Cardiac muscle cell (in vitro differentiated cells and primary cell): ENCODE data around the gene CYP46A1. TPM values are rescaled to one million over a fixed set of nuclear protein-coding genes. Genes with fewer than 3 reads are reported as not detected.

ENCODE experiments used
- DNase-seq, 2 donors: peaks; one replicate each; pipeline versions ENCODE4 v3.0.0 to v3.0.0-alpha.2; 2010 to 2017; ENCODE audit warnings: low read depth in 1 of 2, low spot score in 1 of 2
- H3K27ac ChIP-seq: fragments of 200-600 bp; sonication (generic); 2 replicates; pipeline ENCODE4 v1.5.1; 2016
- H3K27me3 ChIP-seq: fragments of 200-600 bp; sonication (generic); 2 replicates; pipeline ENCODE4 v1.6.0; 2016; ENCODE audit warnings: control low read depth
- H3K36me3 ChIP-seq: fragments of 200-600 bp; sonication (generic); 2 replicates; pipeline ENCODE4 v1.5.1; 2016; ENCODE audit warnings: control low read depth
- H3K4me1 ChIP-seq: fragments of 200-600 bp; sonication (generic); 2 replicates; pipeline ENCODE4 v1.8.1; 2017; ENCODE audit warnings: low read depth, mild to moderate bottlenecking, mixed run types
- H3K4me3 ChIP-seq: fragments of 200-600 bp; sonication (generic); 2 replicates; pipeline ENCODE4 v1.5.1; 2016; ENCODE audit warnings: mild to moderate bottlenecking
- H3K9me3 ChIP-seq: fragments of 200-600 bp; sonication (generic); 2 replicates; pipeline ENCODE4 v1.5.1; 2017; ENCODE audit warnings: low read depth, mild to moderate bottlenecking, control low read depth
- CTCF ChIP-seq: IDR thresholded peaks from 2 replicates; pipeline ENCODE4 v1.5.1; 2012; ENCODE audit warnings: low read depth, mild to moderate bottlenecking, low read length
- polyA plus RNA-seq: library from polyadenylated mRNA; unstranded; fragments of >200 nt; fragmentation: Nextera tagmentation; extraction: Ambion mirVana; gene quantifications from 2 replicates; pipeline ENCODE4 v1.2.1, GENCODE V29; 2016
- total RNA-seq: library from RNA; depleted of rRNA; stranded (reverse); fragments of >200 nt; gene quantifications from 2 replicates; pipeline ENCODE4 v1.2.3, GENCODE V29; 2016

Gene CYP46A1
- total and polyA plus RNA-seq, 2 experiments from 2014 or later: 11.1 to 15.0 TPM

GRCh38 chr14:99737451-99737951 lies 53.4 kb downstream of the CYP46A1 start:
- H3K36me3 ChIP-seq: no peaks in the 10 kb centered on the region
- H3K27ac ChIP-seq: peak overlapping the region; percentile 42

DNA sequence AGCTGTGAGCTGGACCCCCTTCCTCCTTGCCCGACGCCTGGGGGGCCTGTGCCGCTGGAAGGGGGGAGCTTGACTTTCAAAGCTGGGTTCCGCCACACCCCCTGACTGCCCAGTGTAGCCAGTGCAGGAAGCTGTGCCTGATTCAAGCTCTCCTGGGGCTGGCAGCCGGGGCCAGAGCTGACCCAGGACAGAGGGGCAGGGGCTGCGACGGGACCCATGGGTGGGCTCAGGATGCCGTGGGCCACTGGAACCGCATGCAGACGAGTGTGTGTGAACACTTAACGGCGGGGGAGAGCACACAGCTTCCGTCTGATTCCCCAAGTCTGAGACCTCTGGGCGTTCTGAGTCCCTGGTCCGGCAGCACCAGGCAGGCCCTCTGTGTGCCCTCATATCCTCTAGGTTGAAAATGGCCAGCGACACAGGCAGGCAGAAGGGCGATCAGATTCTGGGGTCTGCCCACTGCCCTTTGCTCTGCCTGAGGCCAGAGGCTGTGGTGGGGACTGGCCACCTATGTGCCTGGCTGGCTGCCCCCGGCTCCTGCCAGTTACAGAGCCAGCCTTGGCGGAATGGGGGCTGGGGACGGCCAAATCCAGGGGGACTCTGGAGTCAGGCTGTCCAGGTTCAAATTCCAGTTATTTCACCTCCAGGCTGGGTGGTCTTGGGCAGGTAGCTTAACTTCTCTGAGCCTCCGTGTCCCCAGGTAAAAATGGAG lies 54.0 kb downstream of the CYP46A1 start:
- Histone ChIP-seq H3K9me3 (no peaks in the 10 kb centered on the region), H3K4me3 (no peak overlapping the region), H3K27ac (no peak overlapping the region), H3K36me3 (no peaks in the 10 kb centered on the region), H3K27me3 (peaks cover 24% of the 10 kb centered on the region), H3K4me1 (peaks cover 25% of the 10 kb centered on the region)
- no peak for DNase-seq
- TF ChIP-seq CTCF: no peak

More at GRCh38 chr14:99737451-99737951, 53.4 kb downstream of the CYP46A1 start:
- no peak for TF ChIP-seq CTCF
- no peak overlapping the region for H3K4me3 ChIP-seq
- peaks cover 18% of the 10 kb centered on the region for H3K27me3 ChIP-seq
- peaks cover 25% of the 10 kb centered on the region for H3K4me1 ChIP-seq
- H3K9me3 ChIP-seq: no peaks in the 10 kb centered on the region
- DNase-seq: peak in 1 of 2 donors; percentile 51

DNA sequence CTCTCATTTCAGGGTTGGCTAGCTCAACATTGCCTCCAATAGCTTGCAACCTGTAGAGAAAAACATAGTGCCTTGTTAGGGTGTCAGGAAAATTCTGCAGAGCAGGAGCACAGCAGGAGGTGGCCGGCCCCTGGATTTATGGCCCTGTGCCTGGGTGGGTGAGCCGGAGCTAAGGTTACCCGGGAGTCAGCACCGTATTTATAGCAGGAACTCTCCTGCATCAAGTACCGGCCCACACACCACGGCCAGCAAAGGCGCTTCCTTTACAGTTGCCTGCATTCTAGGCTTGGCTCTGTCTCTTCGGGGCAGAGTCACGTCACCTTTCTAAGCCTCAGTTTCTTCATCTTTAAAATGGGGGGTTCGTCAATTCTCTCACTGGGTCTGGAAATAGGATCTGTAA lies 56.3 kb downstream of the CYP46A1 start:
- no peaks in the 10 kb centered on the region for H3K9me3 ChIP-seq
- no peak for DNase-seq
- H3K4me3 ChIP-seq: no peak overlapping the region
- H3K27me3 ChIP-seq: peaks cover 47% of the 10 kb centered on the region
- H3K36me3 ChIP-seq: no peaks in the 10 kb centered on the region
- no peak overlapping the region for H3K27ac ChIP-seq
- peaks cover 25% of the 10 kb centered on the region for H3K4me1 ChIP-seq
- TF ChIP-seq CTCF: no peak

- H3K36me3 ChIP-seq: no peaks in the 10 kb centered on the region
- no peak overlapping the region for H3K4me3 ChIP-seq
- no peak for DNase-seq
- H3K4me1 ChIP-seq: peaks cover 25% of the 10 kb centered on the region
- peaks cover 55% of the 10 kb centered on the region for H3K27me3 ChIP-seq
- no peaks in the 10 kb centered on the region for H3K9me3 ChIP-seq
- no peak for TF ChIP-seq CTCF
- no peak overlapping the region for H3K27ac ChIP-seq
Observed at GRCh38 chr14:99741227-99741976, 57.3 kb downstream of the CYP46A1 start.

- no peak for TF ChIP-seq CTCF
- Histone ChIP-seq H3K36me3 (no peaks in the 10 kb centered on the region), H3K27me3 (peaks cover 58% of the 10 kb centered on the region), H3K4me3 (no peak overlapping the region), H3K27ac (no peak overlapping the region), H3K4me1 (peaks cover 20% of the 10 kb centered on the region), H3K9me3 (no peaks in the 10 kb centered on the region)
- no peak for DNase-seq
Observed at GRCh38 chr14:99742074-99742473, 58.0 kb downstream of the CYP46A1 start.
